Measurements from ENCODE around the gene PNPT1.
"Not testable (repeated sequence)": the region's sequence is repeated elsewhere in the genome, so short reads cannot be mapped to it uniquely, and the experiment has no call there.

PNPT1 gene

DNA sequence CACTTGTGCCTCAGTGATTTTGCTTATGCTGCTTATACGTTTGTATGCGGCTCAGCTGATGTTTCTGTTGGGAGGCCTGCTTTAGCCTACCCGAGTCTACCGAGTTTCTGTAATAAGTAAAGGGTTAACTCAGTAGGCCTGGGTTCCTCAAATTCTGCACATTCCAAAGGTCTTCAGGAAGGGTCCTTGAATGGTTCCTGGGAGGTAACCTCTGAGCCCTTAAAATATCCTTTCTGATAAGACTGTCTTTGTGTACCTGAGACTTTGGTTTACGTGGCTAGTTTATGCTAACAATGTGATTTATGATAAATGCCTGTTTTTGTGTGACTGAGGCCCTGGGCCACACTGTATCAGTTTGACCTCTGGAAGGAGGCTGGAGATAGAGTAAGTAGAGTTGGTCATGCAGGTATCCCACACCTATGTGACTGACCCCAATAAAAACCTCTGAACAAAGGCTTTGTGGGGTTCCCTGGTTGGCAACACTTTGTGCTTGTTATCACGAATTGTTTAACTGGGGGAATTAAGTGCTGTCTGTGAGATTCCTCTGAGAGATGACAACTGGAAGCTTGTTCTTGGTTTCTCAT lies 18.9 kb upstream of the PNPT1 start:
- Histone ChIP-seq H3K9me3 (ENCODE audit: insufficient read depth, low read length) (no peaks in the 10 kb centered on the region), H3K27me3 (ENCODE audit: low read depth, low read length) (no peaks in the 10 kb centered on the region), H3K79me2 (ENCODE audit: low read length) (no peaks in the 10 kb centered on the region), H3K4me2 (ENCODE audit: low read length) (no peak overlapping the region), H3K4me1 (ENCODE audit: low read length) (peaks cover 12% of the 10 kb centered on the region), H3K4me3 (ENCODE audit: low read length) (no peak overlapping the region), H2AFZ (ENCODE audit: low read depth, low read length) (no peak overlapping the region), H4K20me1 (ENCODE audit: insufficient read depth, low read length) (no peaks in the 10 kb centered on the region), H3K27ac (ENCODE audit: low read length) (no peak overlapping the region), H3K9ac (ENCODE audit: low read length) (no peak overlapping the region), H3K36me3 (replicated peaks; ENCODE audit: low read depth, low read length) (no peaks in the 10 kb centered on the region)
- TF ChIP-seq CTCF (IDR thresholded peaks at IDR 0.05; ENCODE audit: low read depth, low read length) (no peak), EZH2phosphoT487 (IDR thresholded peaks at IDR 0.05; ENCODE audit: low read depth) (no peak)

DNA sequence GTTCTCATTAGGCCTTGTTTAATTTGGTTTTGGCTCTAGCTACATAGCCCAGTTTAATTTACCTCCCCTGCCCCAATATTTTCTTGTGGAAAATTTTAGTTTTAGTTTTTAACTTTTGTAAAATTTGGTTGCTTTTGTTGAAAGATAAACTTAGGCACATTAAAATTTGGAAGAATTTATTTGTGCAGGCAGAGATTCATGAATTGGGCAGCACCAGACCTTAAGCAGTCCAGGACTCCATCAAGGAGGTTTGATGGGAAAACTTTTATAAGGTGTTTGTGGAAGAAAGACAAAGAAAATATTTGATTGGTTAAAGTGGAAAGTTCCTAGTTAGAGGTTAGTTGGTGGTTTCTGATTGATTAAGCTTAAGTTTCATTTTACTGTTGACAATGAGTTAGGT lies 16.4 kb upstream of the PNPT1 start:
- H3K4me1 ChIP-seq (ENCODE audit: low read length): peaks cover 12% of the 10 kb centered on the region
- no peak overlapping the region for H3K9ac ChIP-seq (ENCODE audit: low read length)
- H3K79me2 ChIP-seq (ENCODE audit: low read length): no peaks in the 10 kb centered on the region
- no peak overlapping the region for H2AFZ ChIP-seq (ENCODE audit: low read depth, low read length)
- TF ChIP-seq CTCF (IDR thresholded peaks at IDR 0.05; ENCODE audit: low read depth, low read length): no peak
- TF ChIP-seq EZH2phosphoT487 (IDR thresholded peaks at IDR 0.05; ENCODE audit: low read depth): no peak
- no peaks in the 10 kb centered on the region for H4K20me1 ChIP-seq (ENCODE audit: insufficient read depth, low read length)
- no peak overlapping the region for H3K4me3 ChIP-seq (ENCODE audit: low read length)
- no peak overlapping the region for H3K27ac ChIP-seq (ENCODE audit: low read length)
- H3K9me3 ChIP-seq (ENCODE audit: insufficient read depth, low read length): no peaks in the 10 kb centered on the region
- H3K4me2 ChIP-seq (ENCODE audit: low read length): no peak overlapping the region
- H3K36me3 ChIP-seq (replicated peaks; ENCODE audit: low read depth, low read length): no peaks in the 10 kb centered on the region
- H3K27me3 ChIP-seq (ENCODE audit: low read depth, low read length): no peaks in the 10 kb centered on the region

- no peak overlapping the region for H3K9ac ChIP-seq (ENCODE audit: low read length)
- H3K4me2 ChIP-seq (ENCODE audit: low read length): no peak overlapping the region
- no peaks in the 10 kb centered on the region for H4K20me1 ChIP-seq (ENCODE audit: insufficient read depth, low read length)
- H3K4me3 ChIP-seq (ENCODE audit: low read length): no peak overlapping the region
- H3K36me3 ChIP-seq (replicated peaks; ENCODE audit: low read depth, low read length): no peaks in the 10 kb centered on the region
- H3K79me2 ChIP-seq (ENCODE audit: low read length): no peaks in the 10 kb centered on the region
- TF ChIP-seq EZH2phosphoT487 (IDR thresholded peaks at IDR 0.05; ENCODE audit: low read depth) (no peak), CTCF (IDR thresholded peaks at IDR 0.05; ENCODE audit: low read depth, low read length) (no peak)
- H3K9me3 ChIP-seq (ENCODE audit: insufficient read depth, low read length): no peaks in the 10 kb centered on the region
- peaks cover 3% of the 10 kb centered on the region; the same call in 1 of the 2 replicates for H3K4me1 ChIP-seq (ENCODE audit: low read length)
- no peak overlapping the region for H2AFZ ChIP-seq (ENCODE audit: low read depth, low read length)
- no peak overlapping the region for H3K27ac ChIP-seq (ENCODE audit: low read length)
- H3K27me3 ChIP-seq (ENCODE audit: low read depth, low read length): no peaks in the 10 kb centered on the region
These were observed 14.1 kb upstream of the PNPT1 start for GRCh38 chr2:55707751-55708150.

GRCh38 chr2:55706258-55706657 lies 12.6 kb upstream of the PNPT1 start:
- H3K4me2 ChIP-seq (ENCODE audit: low read length): not testable (repeated sequence)

More at GRCh38 chr2:55706258-55706657, 12.6 kb upstream of the PNPT1 start:
- not testable (repeated sequence) for H3K79me2 ChIP-seq (ENCODE audit: low read length); H3K4me3 ChIP-seq (ENCODE audit: low read length); H3K36me3 ChIP-seq (replicated peaks; ENCODE audit: low read depth, low read length); H3K27ac ChIP-seq (ENCODE audit: low read length); H3K4me1 ChIP-seq (ENCODE audit: low read length); H3K9me3 ChIP-seq (ENCODE audit: insufficient read depth, low read length); H3K9ac ChIP-seq (ENCODE audit: low read length); H2AFZ ChIP-seq (ENCODE audit: low read depth, low read length); H4K20me1 ChIP-seq (ENCODE audit: insufficient read depth, low read length); H3K27me3 ChIP-seq (ENCODE audit: low read depth, low read length)

Measured in OCI-LY3 (cell line).